HG02588 (cell line): ENCODE results near the gene FAM216B.
"Not testable (repeated sequence)": the region's sequence is repeated elsewhere in the genome, so short reads cannot be mapped to it uniquely, and the experiment has no call there.

Experiments used
- ATAC-seq: cut with Tn5 transposase; IDR thresholded peaks from one replicate; pipeline ENCODE4 v1.9.1; 2021; ENCODE audit warnings: mild to moderate bottlenecking, moderate library complexity; ENCODE audit not compliant: unreplicated experiment

The FAM216B gene

GRCh38 chr13:42777467-42777866 is 3.9 kb upstream of the FAM216B start:
- no peak for ATAC-seq

GRCh38 chr13:42780044-42780443 is 1.3 kb upstream of the FAM216B start:
- no peak for ATAC-seq

GRCh38 chr13:42786715-42787114 is 5.3 kb downstream of the FAM216B start:
- no peak for ATAC-seq

DNA sequence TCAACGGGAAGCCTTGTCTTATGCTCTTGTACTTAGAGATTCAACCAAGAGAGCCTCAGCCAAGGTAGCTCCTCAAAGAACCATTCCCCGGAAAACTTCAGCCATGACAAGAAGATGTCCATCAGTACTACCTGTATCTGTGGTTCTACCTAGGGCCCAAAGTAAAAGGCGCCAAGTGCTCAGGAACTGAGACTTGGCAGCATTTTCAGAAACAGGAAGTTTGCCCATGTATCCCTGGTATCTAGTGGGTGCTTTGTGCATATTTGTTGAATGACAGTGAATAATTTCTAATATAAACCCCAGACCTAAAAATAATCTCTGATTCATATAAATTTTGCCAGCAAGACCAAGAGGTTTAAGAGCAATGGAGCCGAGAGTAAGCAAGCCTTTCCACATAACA is 7.2 kb downstream of the FAM216B start:
- ATAC-seq, result no peak

DNA sequence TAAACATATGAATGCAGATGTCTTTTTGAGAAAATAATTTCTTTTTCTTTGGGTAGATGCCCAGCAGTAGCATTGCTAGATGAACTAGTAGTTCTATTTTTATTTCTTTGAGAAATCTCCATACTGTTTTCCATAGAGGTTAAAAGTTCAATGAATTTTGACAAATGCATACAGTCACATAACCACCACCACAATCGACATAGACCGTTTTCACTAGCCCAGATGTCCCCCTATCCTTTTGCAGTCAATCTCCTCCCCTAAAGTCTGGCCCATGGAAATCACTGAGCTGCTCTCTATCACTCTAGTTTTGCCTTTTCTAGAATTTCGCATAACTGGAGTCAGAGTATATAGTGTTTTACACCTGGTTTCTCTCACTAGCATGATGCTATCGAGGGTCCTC is 10.8 kb downstream of the FAM216B start:
- ATAC-seq, result no peak

- ATAC-seq, result no peak
Observed at GRCh38 chr13:42794577-42795275, 13.3 kb downstream of the FAM216B start.

GRCh38 chr13:42795666-42796065 is 14.3 kb downstream of the FAM216B start:
- ATAC-seq, result no peak

DNA sequence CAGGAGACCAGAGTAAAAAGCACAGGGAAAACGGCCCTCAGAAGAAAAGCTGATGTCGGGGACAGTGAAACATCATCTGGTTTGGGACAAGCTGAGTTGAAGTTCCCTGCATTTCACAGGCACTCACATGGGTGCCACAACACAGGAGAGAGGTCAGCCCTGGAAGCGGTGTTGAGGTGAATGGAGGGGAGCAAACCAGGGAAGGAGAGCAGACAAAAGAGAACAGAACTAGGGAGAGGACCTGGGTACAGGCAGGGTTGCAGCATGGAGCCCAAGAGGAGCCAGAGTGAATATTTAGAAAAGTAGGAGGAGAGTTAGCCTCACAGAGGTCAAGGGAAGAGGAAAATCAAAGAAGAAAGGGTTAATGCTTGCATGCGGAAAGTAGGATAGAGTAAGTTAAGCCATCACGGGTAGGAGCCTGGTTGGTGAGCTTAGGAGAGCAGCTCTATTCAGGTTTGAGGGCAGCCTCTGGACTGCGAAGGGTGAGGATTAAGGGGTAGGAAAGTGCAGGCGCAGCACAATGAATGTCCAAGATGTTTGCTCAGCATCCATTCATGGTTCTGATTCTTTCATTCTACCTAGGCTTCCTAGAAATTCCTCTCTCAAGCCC is 15.5 kb downstream of the FAM216B start:
- no peak for ATAC-seq

DNA sequence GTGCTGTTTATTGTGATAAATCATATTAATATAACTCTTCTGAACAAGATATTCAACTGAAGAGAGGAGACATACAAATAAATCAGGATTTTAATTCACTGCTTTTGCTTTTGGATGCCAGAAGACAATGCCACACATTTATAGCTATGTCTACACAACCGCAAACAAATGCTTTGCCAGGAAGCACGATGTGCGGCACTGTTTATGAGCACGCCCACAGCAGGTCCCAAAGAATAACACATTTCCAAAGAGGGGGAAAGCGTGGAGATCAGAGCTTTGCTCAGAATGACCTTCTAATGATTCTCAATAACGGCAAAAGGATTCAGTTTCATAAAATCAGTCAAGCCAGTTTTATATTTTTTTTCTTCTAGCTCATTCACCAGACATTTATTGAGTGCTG is 16.7 kb downstream of the FAM216B start:
- ATAC-seq, result no peak

- ATAC-seq, result no peak
Observed at GRCh38 chr13:42800109-42800643, 18.8 kb downstream of the FAM216B start.

- ATAC-seq, result peak; percentile 6
Observed at GRCh38 chr13:42803563-42804204, 22.3 kb downstream of the FAM216B start.

DNA sequence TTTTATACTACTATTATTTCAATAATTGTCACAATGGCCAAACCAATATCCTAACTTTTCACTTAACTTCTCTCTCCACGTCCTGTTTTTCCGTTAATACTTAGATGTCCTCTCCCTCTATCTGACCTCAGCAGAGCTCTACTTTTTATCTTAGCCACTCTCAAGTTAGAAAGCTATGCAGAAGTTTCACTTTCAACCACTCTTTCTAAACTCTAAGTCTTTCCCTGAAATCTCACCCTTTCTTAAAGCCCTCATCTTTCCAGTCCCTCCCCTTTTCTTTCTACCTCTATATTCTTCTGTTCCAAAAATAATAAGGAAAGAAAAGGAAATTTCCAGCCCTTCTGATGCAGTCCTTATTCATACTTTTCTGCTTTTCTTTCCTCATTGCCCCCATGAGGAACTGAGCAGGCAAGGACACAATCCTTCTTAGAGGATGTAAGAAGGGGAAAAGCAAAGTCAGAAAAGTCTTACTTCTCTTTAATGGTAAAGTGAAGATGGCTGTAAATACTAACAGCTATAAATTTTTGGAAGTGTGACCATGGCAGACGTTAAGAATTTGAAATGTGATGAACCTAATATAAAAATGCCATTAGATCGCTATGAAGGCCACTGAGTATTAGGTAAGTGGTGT is 23.0 kb downstream of the FAM216B start:
- peak; percentile 68 for ATAC-seq

DNA sequence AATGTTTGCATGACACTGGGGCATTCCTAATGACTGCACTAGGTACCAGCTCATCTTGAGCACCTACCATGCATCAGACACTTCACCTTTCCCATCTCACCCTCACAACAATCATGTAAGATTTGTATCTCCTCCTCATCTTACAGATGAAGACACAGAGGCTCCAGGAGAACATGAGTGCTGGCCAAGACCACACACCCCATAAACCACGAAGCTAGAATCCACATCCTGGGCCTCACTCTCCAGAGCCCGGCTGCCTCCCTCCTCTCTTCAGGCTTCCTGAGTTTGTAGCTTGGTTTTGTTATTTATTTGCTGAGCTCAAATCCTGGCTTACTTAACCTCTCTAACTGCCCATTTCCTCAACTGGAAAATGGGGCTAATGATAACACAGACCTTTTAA is 25.9 kb downstream of the FAM216B start:
- no peak for ATAC-seq

GRCh38 chr13:42807866-42808265 is 26.5 kb downstream of the FAM216B start:
- ATAC-seq, result no peak

GRCh38 chr13:42808341-42808940 is 27.1 kb downstream of the FAM216B start:
- no peak for ATAC-seq

- no peak for ATAC-seq
Observed at GRCh38 chr13:42812316-42812715, 30.9 kb downstream of the FAM216B start.

DNA sequence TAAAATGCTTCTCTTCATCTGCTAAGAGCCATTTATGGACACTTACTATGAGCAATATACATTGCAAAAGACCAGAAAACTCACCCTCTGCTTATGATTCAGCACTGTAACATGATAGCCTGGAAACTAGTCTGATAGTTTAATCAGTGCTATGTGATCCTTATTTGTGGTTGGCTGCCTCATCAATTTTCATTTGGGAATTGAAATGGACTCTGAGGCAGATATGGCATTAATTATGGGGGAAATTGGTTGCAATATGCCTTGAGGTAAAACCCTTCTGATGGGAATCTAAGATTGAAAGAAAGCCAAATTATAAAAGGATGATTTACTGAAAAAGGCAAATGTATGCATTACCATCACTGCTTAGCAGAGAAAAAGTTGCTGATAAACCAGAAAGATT is 33.5 kb downstream of the FAM216B start:
- ATAC-seq, result no peak

- no peak for ATAC-seq
Observed at GRCh38 chr13:42815681-42816080, 34.3 kb downstream of the FAM216B start.

GRCh38 chr13:42816538-42816937 is 35.2 kb downstream of the FAM216B start:
- ATAC-seq, result no peak

DNA sequence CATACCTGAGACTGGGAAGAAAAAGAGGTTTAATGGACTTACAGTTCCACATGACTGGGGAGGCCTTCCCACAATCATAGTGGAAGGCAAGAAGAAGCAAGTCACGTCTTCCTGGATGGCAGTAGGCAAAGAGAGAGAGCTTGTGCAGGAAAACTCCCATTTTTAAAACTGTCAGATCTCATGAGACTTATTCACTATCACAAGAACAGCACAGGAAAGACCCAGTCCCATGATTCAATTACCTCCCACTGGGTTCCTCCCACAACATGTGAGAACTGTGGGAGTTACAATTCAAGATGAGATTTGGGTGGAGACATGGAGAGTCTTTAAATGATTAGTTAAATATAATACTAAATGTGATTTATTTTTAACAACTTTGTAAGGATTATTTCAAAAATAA is 38.3 kb downstream of the FAM216B start:
- not testable (repeated sequence) for ATAC-seq

DNA sequence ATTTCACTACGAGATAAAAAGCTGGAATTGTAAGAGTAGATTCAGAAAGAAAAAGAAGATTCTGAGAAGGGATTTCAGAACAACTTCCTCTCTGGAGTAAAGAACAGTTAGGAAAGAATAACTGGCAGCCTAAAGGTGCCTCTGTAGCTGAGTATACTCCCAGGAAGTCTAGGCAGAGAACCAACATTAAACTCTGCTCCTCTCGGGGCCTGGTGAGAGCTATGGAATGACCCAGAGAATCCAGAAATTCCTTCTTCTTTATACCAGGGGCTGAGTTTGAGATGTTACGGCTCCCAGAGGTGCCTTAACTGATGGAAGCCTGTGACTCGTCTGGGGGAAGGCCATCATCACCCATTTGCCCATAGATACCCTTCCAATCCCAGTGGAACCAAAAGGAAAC is 39.1 kb downstream of the FAM216B start:
- ATAC-seq, result no peak
